D721Med (cell line): ENCODE data around the gene TRHDE.

Source experiments
- DNase-seq: peaks from one replicate; pipeline ENCODE4 v3.0.0; 2011; ENCODE audit warnings: low spot score; ENCODE audit not compliant: insufficient read length
- FAIRE-seq: peaks from 2 replicates; lab custom pipeline; 2011; peaks lifted over from hg19 to GRCh38; lab: Jason Lieb, UNC
- TF ChIP-seq, protein P1 (sequence below): IDR thresholded peaks from 2 replicates; pipeline ENCODE4 v1.5.1; 2012; ENCODE audit warnings: mild to moderate bottlenecking, control low read depth; ENCODE audit not compliant: insufficient read depth; ENCODE audit errors: missing control alignments

Gene TRHDE

DNA sequence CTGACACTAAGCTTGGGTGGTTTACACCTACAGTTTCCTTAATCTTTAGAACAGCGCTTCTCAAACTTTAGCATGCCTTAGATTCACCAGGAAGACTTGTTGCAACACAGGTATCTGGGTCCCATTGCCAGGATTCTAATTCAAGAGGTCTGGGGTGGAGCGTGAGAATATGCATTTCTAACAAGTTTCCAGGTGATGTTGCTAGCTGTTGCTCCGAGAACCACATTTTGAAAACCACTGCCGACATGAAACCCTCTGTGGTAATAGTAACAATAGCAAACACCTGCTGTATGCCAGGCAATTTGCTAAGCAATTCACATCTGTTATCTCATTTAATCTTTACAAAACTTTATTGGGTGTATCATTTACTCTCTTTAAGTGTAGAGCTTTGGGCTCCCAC lies 58.6 kb downstream of the TRHDE start:
- DNase-seq (no peak), FAIRE-seq (no peak)
- TF ChIP-seq, protein P1, sequence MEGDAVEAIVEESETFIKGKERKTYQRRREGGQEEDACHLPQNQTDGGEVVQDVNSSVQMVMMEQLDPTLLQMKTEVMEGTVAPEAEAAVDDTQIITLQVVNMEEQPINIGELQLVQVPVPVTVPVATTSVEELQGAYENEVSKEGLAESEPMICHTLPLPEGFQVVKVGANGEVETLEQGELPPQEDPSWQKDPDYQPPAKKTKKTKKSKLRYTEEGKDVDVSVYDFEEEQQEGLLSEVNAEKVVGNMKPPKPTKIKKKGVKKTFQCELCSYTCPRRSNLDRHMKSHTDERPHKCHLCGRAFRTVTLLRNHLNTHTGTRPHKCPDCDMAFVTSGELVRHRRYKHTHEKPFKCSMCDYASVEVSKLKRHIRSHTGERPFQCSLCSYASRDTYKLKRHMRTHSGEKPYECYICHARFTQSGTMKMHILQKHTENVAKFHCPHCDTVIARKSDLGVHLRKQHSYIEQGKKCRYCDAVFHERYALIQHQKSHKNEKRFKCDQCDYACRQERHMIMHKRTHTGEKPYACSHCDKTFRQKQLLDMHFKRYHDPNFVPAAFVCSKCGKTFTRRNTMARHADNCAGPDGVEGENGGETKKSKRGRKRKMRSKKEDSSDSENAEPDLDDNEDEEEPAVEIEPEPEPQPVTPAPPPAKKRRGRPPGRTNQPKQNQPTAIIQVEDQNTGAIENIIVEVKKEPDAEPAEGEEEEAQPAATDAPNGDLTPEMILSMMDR: no peak

DNA sequence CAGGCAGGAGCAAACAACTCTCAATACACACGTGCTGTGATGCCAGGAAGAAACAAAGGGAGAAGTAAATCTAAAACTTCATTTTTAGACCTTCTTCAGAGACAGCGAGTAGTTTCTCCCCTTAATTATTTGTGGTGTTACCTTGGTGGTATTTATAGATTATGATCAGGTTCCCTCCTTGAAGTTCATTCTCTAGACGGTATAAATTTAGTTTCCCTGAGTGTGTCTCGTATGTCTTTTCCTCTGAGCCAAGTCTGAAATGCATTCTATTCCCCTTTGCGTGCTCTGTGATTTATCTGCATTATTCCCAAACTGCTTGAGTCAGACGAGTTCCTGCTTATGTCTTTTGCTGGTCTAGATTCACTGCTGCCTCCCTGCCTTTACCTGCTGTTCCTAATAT lies 65.2 kb downstream of the TRHDE start:
- DNase-seq (no peak), FAIRE-seq (no peak)
- TF ChIP-seq, protein P1: no peak

DNA sequence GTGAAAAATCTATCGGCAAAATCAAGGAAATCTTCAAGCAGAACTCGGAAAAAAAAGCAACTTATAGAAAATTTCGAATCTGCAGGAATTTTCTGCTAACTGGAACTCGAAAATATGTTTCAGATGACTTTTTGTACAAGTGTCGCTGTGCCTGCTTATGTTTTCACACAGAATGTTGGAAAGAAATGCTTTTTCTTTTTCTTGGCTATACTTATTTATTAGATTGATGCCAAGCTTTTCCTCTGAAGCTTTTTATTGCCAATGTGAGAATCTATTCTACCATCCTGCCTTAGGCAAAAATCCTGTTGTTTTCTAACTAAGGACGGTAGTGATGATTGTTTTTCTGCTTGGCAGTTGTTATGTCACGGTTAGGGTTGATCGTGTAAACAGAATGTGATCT lies 65.8 kb downstream of the TRHDE start:
- no peak for DNase-seq
- no peak for FAIRE-seq
- TF ChIP-seq, protein P1: no peak

DNA sequence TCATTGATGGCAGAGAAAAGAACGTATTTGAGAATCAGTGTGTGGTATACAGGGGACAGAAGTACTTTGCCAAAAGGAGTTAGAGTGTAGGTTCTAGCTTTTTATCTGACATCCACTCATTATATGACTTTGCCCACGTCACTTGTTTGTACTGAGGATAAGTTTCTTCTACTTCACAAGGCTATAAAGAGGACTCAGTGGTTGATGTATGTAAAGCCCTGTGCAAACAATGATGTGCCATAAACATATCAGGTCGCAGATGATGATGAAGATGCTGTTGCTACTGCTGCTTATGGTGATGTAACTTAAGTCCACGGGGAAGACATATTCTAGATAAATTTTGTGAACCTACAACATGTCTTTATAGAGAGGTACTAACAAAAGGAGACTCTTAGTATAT lies 66.3 kb downstream of the TRHDE start:
- FAIRE-seq: no peak
- DNase-seq: no peak

DNA sequence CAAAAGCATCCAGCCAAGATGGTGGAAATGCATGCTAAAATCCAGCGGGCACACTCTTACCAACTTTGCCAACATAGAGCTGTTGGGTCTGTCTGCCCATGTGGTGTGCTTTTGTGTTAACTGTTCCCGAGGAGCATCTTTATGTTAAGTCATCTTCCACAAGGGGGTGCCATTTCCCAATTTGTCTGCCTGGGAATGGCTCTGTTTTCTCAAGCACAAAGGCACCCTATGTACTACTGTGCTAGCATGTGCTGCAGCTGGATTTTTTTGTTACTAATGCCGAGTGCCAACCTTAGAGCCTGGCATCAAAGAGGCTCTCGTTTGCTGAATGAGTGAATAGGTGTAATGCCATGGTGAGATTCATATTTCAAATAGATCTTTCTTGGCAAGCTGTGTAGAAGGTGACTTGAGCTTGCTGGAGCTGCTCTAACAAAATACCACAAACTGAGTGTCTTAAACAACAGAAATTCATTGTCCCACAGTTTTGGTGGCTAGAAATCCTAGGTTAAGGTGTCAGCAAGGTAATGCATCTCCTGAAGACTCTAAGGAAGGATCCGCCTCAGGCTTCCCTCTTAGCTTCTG lies 74.3 kb downstream of the TRHDE start:
- FAIRE-seq: peak; percentile 55

More for the DNA sequence above, 66.3 kb downstream of the TRHDE start:
- TF ChIP-seq, protein P1: no peak

DNA sequence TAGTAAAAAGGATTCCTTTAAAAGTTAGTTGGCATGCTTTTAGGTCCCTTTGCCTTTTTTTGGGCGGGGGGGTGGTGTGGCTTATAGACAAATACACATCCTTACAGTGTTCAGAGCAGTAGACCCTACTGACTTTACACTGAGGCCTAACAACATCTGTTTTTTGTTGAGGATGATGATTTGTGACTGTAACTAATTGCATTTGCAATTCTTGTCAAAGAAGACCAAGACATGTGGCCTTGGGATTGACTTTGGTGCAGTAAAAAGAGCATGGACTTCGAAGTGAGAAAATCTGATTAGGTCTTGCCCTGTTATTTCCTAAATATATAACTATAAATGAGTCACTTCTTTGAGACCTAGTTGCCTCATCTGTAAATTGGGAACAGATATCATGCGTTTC lies 77.3 kb downstream of the TRHDE start:
- no peak for FAIRE-seq
- TF ChIP-seq, protein P1: no peak
- no peak for DNase-seq

More for the DNA sequence above, 74.3 kb downstream of the TRHDE start:
- TF ChIP-seq, protein P1: peak; percentile 63
- DNase-seq: no peak

DNA sequence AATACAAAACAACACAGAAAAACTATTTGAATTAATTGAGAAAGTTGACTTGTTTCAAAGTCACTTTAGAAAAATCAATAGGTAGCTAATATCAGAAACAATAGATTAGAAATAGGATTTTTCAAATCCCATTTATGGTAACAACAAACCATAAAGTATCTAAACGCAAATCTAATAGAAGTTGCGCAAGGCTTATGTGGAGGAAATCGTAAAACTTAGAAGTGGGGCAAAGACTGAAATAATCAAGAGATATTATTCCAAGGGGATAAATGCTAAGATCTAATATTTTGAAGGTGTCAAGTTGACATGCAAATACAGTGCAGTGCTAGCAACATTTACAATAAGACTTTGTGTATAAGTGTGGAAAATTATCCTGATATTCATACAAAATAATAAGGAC lies 87.2 kb downstream of the TRHDE start:
- no peak for FAIRE-seq
- DNase-seq: no peak
- TF ChIP-seq, protein P1: no peak
